Measurements from ENCODE around the gene FXYD4. TPM values are rescaled to one million over a fixed set of nuclear protein-coding genes. Genes with fewer than 3 reads are reported as not detected.
A peak's percentile ranks its signal among the peaks of the same experiment; 100 is the strongest.

The FXYD4 gene
- total RNA-seq, 4 donors from 2014 or later, result not detected

- ATAC-seq (ENCODE audit: low FRiP score) (no peak), DNase-seq (ENCODE audit: low spot score) (no peak)
- TF ChIP-seq, protein P1, sequence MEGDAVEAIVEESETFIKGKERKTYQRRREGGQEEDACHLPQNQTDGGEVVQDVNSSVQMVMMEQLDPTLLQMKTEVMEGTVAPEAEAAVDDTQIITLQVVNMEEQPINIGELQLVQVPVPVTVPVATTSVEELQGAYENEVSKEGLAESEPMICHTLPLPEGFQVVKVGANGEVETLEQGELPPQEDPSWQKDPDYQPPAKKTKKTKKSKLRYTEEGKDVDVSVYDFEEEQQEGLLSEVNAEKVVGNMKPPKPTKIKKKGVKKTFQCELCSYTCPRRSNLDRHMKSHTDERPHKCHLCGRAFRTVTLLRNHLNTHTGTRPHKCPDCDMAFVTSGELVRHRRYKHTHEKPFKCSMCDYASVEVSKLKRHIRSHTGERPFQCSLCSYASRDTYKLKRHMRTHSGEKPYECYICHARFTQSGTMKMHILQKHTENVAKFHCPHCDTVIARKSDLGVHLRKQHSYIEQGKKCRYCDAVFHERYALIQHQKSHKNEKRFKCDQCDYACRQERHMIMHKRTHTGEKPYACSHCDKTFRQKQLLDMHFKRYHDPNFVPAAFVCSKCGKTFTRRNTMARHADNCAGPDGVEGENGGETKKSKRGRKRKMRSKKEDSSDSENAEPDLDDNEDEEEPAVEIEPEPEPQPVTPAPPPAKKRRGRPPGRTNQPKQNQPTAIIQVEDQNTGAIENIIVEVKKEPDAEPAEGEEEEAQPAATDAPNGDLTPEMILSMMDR (IDR thresholded peaks at IDR 0.05), result no peak
These were observed 31.5 kb downstream of the FXYD4 start for GRCh38 chr10:43402880-43403452.

- ATAC-seq (ENCODE audit: low FRiP score) (no peak), DNase-seq (ENCODE audit: low spot score) (no peak)
- TF ChIP-seq, protein P1 (IDR thresholded peaks at IDR 0.05), result no peak
These were observed 32.7 kb downstream of the FXYD4 start for GRCh38 chr10:43403911-43404703.

DNA sequence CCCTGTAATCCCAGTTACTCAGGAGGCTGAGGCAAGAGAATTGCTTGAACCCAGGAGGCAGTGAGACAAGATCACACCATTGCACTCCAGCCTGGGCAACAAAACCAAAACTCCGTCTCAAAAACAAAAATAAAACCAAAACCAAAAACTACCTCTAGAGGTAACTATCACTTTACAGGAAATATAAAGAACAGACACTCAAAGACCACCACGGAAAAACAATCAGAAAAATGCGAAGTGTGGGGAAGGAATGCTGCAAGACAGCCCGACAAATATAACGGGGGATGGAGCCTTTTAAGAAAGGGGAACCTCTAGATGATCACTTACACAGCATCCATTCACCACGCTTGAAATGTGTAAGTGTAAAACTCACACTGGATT, 33.3 kb downstream of the FXYD4 start:
- no peak for DNase-seq (ENCODE audit: low spot score)
- TF ChIP-seq, protein P1 (IDR thresholded peaks at IDR 0.05), result no peak
- no peak for ATAC-seq (ENCODE audit: low FRiP score)

- TF ChIP-seq, protein P1 (IDR thresholded peaks at IDR 0.05), result no peak
- ATAC-seq (ENCODE audit: low FRiP score) (no peak), DNase-seq (ENCODE audit: low spot score) (no peak)
These were observed 35.7 kb downstream of the FXYD4 start for GRCh38 chr10:43407148-43407575.

DNA sequence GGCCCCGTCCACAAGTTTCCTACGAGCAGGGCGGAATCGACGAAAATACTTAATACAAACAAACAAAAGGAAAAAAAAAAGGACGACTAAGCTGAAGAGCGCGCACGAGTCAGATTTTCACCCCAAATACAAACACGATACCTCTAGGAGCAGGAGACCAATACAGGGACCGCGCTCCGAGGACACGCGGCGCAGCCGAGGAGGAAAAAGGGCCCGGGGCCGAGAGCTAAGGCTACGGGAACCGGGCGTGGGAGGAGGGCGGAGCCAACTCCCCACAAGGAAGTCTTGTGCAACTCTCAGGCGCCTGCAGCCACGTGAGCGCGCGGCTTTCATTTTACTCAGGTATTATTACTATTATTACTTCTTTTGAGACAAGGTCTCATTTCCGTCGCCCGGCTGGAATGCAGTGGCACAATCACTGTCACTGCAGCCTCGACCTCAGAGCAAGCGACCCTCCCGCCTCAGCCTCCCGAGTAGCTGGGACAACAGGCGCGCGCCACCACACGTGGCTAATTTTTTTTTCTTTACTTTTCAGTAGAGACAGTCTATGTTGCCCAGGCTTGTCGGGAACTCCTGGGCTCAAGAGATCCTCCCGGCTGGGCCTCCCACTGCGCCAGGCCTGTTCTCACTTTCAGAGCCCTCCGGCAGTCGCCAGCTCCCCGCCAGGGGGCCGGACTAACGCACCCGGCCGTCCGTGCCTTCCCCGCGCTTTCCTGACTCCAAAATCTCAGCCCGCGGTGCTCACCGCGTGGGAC, 36.3 kb downstream of the FXYD4 start:
- TF ChIP-seq, protein P1 (IDR thresholded peaks at IDR 0.05), result peak in 1 of 3 donors; percentile 45
- ATAC-seq (ENCODE audit: low FRiP score), result peak; percentile 63

DNA sequence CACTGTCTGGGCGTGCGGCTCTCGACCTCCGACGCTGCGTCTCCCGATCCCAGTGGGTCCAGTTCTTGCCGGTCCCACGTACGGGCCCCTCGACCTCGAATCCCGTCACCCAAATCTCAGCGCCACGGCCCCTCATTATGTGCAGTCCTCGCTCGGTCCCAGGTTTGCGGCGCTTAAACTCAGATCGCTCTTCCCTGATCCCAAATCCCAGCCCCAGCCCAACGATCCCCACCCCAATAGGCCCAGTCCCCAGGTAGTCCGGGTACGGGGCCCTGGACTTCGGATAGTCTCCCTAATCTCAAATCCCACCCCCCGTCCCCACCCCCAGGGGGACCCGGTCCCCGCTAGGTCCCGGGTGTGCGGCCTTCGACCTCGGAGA, 36.9 kb downstream of the FXYD4 start:
- ATAC-seq (ENCODE audit: low FRiP score), result no peak

More for the DNA sequence above, 36.3 kb downstream of the FXYD4 start:
- peak; percentile 83 for DNase-seq (ENCODE audit: low spot score)

More for the DNA sequence above, 36.9 kb downstream of the FXYD4 start:
- DNase-seq (ENCODE audit: low spot score), result no peak
- TF ChIP-seq, protein P1 (IDR thresholded peaks at IDR 0.05), result no peak
